Naive B cell (primary cell): Measurements from ENCODE around the gene DYNLRB1. TPM values are rescaled to one million over a fixed set of nuclear protein-coding genes. Genes with fewer than 3 reads are reported as not detected.

Experiments
- ATAC-seq, 2 donors: fragments of 150-1000 bp; cut with Tn5 transposase; 2 replicates each; pipeline ENCODE4 v1.10.0; 2021; ENCODE audit warnings: low read depth in 2 of 2, mild to moderate bottlenecking in 2 of 2, moderate library complexity in 2 of 2
- DNase-seq: peaks from one replicate; pipeline ENCODE4 v3.0.0; 2022
- H3K27ac Mint-ChIP-seq, 6 donors: one replicate each; pipeline ENCODE4 v1.8.0; 2020 to 2022; ENCODE audit warnings: mild to moderate bottlenecking in 6 of 6, mixed read lengths in 6 of 6, moderate library complexity in 5 of 6, inconsistent platforms in 2 of 6
- H3K27me3 Mint-ChIP-seq, 3 donors: one replicate each; pipeline ENCODE4 v1.8.0; 2021 to 2022; ENCODE audit warnings: mixed read lengths in 3 of 3, mild to moderate bottlenecking in 1 of 3
- H3K36me3 Mint-ChIP-seq, 2 donors: one replicate each; pipeline ENCODE4 v1.8.0; 2020 to 2022; ENCODE audit warnings: mixed read lengths in 2 of 2, inconsistent platforms in 1 of 2, mild to moderate bottlenecking in 1 of 2
- H3K4me1 Mint-ChIP-seq, 3 donors: one replicate each; pipeline ENCODE4 v1.8.0; 2020 to 2022; ENCODE audit warnings: mixed read lengths in 3 of 3, inconsistent platforms in 1 of 3, mild to moderate bottlenecking in 1 of 3, moderate library complexity in 1 of 3
- H3K4me3 Mint-ChIP-seq, 8 donors: one replicate each; pipeline ENCODE4 v1.8.0; 2020 to 2022; ENCODE audit warnings: mild to moderate bottlenecking in 8 of 8, mixed read lengths in 8 of 8, moderate library complexity in 8 of 8, inconsistent platforms in 2 of 8
- H3K9me3 Mint-ChIP-seq, 7 donors: one replicate each; pipeline ENCODE4 v1.8.0; 2020 to 2022; ENCODE audit warnings: mixed read lengths in 7 of 7, mild to moderate bottlenecking in 5 of 7, inconsistent platforms in 2 of 7, moderate library complexity in 1 of 7
- polyA plus RNA-seq, 6 donors: library from polyadenylated mRNA; unstranded; fragments of 300-500 nt; fragmentation: Illumina TruSeq; gene quantifications; one replicate each; pipeline ENCODE4 v1.2.3, GENCODE V29; 2021; ENCODE audit warnings: low read depth in 6 of 6

DYNLRB1 gene
- polyA plus RNA-seq, 6 donors from 2014 or later, result 216 to 265 (median 253) TPM

DNA sequence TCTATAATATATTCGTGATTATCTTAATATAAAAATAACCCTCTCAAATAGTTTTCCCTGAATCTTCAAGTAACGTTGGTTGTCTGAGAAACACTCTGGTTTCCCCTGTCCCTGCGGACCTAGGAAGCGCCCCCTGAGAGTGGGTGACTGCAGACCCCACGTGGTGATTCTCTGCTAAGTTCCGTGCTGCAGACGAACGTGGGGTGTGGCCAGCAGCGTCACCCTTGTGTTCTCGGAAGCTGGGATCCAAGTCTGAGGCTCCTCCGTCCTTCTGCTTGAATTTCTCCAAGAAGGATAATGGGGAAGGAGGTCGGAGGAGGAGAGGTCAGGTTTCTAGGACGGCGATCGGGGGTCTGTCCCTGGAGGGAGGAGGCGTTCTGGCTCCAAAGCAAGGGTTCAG is 25.7 kb downstream of the DYNLRB1 start:
- Mint-ChIP-seq H3K4me3 (no peak overlapping the region), H3K27ac (peak overlapping the region in 1 of 6 donors; percentile 45)

DNA sequence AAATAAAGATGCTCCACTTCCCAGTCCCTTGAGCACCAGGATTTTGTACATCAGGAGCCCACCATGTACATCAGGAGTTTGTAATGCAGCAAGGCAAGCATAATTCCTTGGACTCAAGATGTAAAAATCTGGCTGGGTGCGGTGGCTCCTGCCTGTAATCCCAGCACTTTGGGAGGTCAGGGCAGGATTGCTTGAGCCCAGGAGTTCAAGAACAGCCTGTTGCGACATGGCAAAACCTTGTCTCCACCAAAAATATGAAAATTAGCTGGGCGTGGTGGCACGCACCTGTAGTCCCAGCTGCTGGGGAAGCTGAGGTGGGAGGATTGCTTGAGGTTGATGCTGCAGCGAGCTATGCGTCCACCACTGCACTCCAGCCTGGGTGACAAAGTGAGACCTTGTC is 26.2 kb downstream of the DYNLRB1 start:
- Mint-ChIP-seq H3K27ac (no peak overlapping the region), H3K27me3 (peaks cover 0 to 13% (median 6%) of the 10 kb centered on the region in 3 donors), H3K9me3 (no peaks in the 10 kb centered on the region), H3K4me3 (no peak overlapping the region), H3K4me1 (peaks cover 8 to 9% (median 8%) of the 10 kb centered on the region in 3 donors), H3K36me3 (peaks cover 8 to 14% of the 10 kb centered on the region in 2 donors)
- ATAC-seq (no peak), DNase-seq (no peak)

More for the DNA sequence above, 25.7 kb downstream of the DYNLRB1 start:
- Mint-ChIP-seq H3K4me1 (peaks cover 8 to 9% (median 9%) of the 10 kb centered on the region in 3 donors), H3K27me3 (peaks cover 0 to 8% (median 6%) of the 10 kb centered on the region in 3 donors), H3K9me3 (no peaks in the 10 kb centered on the region), H3K36me3 (peaks cover 8 to 14% of the 10 kb centered on the region in 2 donors)
- DNase-seq (no peak), ATAC-seq (no peak)

- Mint-ChIP-seq H3K36me3 (peaks cover 8 to 14% of the 10 kb centered on the region in 2 donors), H3K27me3 (peaks cover 0 to 19% (median 14%) of the 10 kb centered on the region in 3 donors), H3K27ac (no peak overlapping the region), H3K9me3 (no peaks in the 10 kb centered on the region), H3K4me1 (peaks cover 8 to 9% (median 8%) of the 10 kb centered on the region in 3 donors), H3K4me3 (no peak overlapping the region)
- no peak for ATAC-seq
- no peak for DNase-seq
These were observed 27.3 kb downstream of the DYNLRB1 start for GRCh38 chr20:34543463-34544056.

DNA sequence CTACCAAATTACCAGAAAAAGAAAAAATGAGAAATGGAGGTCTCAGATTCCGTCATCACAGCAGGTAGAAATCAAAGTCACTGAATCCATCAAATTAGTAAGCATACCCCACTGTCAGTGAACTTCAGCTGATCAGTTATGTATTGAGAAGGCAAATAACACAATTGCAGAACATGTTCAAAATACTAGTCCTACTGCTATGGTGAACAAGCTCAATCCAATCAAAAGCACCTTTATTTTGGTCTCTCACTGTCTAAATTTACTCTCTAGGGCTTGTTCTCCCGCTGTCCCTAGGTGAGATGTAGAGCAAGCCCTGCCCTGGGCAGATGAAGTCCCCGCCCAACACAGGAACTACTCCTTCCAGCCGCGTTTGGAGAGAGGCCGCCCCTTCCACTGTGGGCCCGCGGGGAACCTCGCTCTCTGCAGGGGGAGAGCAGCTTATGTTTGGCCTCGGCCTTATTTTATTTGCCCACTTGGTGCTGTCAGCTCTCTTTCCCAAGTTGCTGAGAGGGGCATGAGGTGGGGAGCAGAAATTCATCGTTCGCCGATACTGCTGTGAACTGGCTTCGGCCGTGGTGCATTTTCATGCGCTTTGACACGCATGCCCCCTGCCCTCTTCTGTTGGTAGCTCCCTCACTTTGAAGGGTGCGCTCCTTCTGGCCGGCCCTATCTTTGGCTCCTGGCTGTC is 28.0 kb downstream of the DYNLRB1 start:
- Mint-ChIP-seq H3K9me3 (no peaks in the 10 kb centered on the region), H3K27me3 (peaks cover 0 to 19% (median 14%) of the 10 kb centered on the region in 3 donors), H3K4me1 (peaks cover 8 to 9% (median 8%) of the 10 kb centered on the region in 3 donors), H3K27ac (peak overlapping the region in 2 of 6 donors; percentile 50 to 68), H3K36me3 (peaks cover 8 to 14% of the 10 kb centered on the region in 2 donors), H3K4me3 (peak overlapping the region in 6 of 8 donors; percentile 10 to 62 (median 47))
- DNase-seq (no peak), ATAC-seq (peak; percentile 48 to 60)

- H3K36me3 Mint-ChIP-seq, result peaks cover 0 to 4% of the 10 kb centered on the region in 2 donors
- no peak overlapping the region for H3K4me3 Mint-ChIP-seq
- DNase-seq, result no peak
- H3K4me1 Mint-ChIP-seq, result peaks cover 8 to 9% (median 8%) of the 10 kb centered on the region in 3 donors
- H3K9me3 Mint-ChIP-seq, result no peaks in the 10 kb centered on the region
- H3K27me3 Mint-ChIP-seq, result peaks cover 0 to 19% (median 14%) of the 10 kb centered on the region in 3 donors
- H3K27ac Mint-ChIP-seq, result no peak overlapping the region
- ATAC-seq, result no peak
These were observed 30.5 kb downstream of the DYNLRB1 start for GRCh38 chr20:34546751-34547181.

- H3K9me3 Mint-ChIP-seq, result no peaks in the 10 kb centered on the region
- H3K4me3 Mint-ChIP-seq, result no peak overlapping the region
These were observed 31.8 kb downstream of the DYNLRB1 start for GRCh38 chr20:34547844-34548613.

DNA sequence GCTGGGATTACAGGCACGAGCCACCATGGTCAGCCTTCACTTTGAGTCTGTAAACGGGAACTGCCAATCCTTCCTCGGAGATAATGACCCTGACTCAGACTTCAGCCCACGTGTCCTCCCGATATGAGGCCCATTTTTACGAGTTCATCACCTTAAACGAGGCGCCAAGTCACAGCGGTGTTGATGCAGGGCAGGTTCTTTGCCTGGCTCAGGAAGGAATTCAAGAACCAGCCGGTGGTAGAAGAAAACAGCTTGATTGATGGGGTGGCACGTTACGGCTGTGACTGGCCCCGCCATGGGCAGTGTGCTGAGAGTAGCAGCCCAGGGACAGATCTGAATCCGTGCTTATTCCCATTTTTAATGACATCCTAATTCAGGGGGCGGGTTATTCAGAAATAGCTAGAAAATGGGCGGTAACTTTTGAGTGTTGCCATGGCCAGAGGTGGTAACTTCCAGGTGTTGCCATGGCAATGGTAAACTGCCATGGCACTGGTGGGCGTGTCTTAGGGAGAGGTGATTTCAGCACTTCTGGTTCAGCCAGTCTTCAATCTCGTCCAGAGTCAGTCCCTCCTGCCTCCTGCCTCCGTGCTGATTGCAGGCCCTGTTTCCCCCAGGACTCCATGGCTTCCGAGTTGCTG is 33.2 kb downstream of the DYNLRB1 start:
- H3K4me1 Mint-ChIP-seq, result peaks cover 4 to 5% (median 5%) of the 10 kb centered on the region in 3 donors
- peak overlapping the region in 1 of 8 donors; percentile 47 for H3K4me3 Mint-ChIP-seq
- DNase-seq (no peak), ATAC-seq (peak; percentile 64 to 83)
- H3K9me3 Mint-ChIP-seq, result no peaks in the 10 kb centered on the region
- H3K36me3 Mint-ChIP-seq, result peaks cover 0 to 4% of the 10 kb centered on the region in 2 donors
- peak overlapping the region in 2 of 6 donors; percentile 34 to 88 for H3K27ac Mint-ChIP-seq
- peaks cover 0 to 19% (median 14%) of the 10 kb centered on the region in 3 donors for H3K27me3 Mint-ChIP-seq

More at GRCh38 chr20:34547844-34548613, 31.8 kb downstream of the DYNLRB1 start:
- peaks cover 8 to 9% (median 8%) of the 10 kb centered on the region in 3 donors for H3K4me1 Mint-ChIP-seq
- H3K27me3 Mint-ChIP-seq, result peaks cover 0 to 19% (median 14%) of the 10 kb centered on the region in 3 donors
- H3K27ac Mint-ChIP-seq, result no peak overlapping the region
- peaks cover 0 to 4% of the 10 kb centered on the region in 2 donors for H3K36me3 Mint-ChIP-seq
- ATAC-seq (no peak), DNase-seq (no peak)

GRCh38 chr20:34549929-34550305 is 33.7 kb downstream of the DYNLRB1 start:
- H3K36me3 Mint-ChIP-seq, result no peaks in the 10 kb centered on the region
- H3K9me3 Mint-ChIP-seq, result no peaks in the 10 kb centered on the region
- DNase-seq (no peak), ATAC-seq (no peak)
- H3K27ac Mint-ChIP-seq, result peak overlapping the region in 1 of 6 donors; percentile 34
- H3K27me3 Mint-ChIP-seq, result peaks cover 0 to 19% (median 14%) of the 10 kb centered on the region in 3 donors
- H3K4me3 Mint-ChIP-seq, result no peak overlapping the region
- no peaks in the 10 kb centered on the region for H3K4me1 Mint-ChIP-seq

DNA sequence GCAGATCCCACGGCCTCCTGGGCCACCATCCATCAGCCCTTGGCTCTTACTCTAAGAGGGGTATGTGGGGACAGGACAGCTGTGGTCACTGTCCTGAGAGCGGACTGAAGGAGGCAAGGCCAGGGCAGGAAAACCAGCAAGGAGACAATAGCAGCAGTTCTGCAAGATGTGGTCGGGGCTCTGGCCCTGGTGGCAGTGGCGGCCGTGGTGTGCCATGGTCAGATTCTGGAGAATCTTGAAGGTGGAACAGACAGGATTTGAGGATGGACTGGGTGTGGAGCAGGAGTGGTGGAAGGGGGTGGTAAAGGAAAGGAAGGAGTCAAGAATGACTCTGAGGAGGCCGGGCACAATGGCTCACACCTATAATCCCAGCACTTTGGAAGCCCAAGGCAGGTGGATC is 36.3 kb downstream of the DYNLRB1 start:
- no peak overlapping the region for H3K4me3 Mint-ChIP-seq
- DNase-seq (no peak), ATAC-seq (no peak)

DNA sequence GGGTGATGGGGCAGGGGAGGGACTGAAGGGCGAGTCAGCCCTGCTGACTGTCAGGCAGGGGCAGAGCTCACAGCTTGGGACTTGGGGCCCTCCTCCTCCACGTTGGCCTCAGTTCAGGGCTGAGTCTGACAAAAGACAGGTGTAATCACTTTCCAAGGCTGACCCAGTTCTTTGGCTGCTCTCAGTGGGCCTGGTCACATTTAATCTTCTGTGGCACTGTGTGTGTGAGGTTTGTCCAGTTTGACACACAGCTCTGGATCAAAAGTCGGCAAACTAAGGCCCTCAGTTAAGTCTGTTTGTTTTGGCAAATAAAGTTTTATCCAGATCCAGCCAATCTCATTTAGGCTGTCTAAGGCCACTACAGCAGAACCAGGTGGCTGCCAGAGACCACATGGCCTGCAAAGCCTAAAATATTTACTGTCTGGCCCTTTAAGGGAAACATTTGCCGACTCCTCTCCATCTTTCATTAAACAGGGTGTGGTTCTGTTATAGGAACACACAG is 37.2 kb downstream of the DYNLRB1 start:
- Mint-ChIP-seq H3K9me3 (no peaks in the 10 kb centered on the region), H3K4me1 (peaks cover 7 to 16% (median 10%) of the 10 kb centered on the region in 3 donors), H3K4me3 (peak overlapping the region in 1 of 8 donors; percentile 6), H3K27me3 (no peaks in the 10 kb centered on the region), H3K27ac (peak overlapping the region in 1 of 6 donors; percentile 77), H3K36me3 (no peaks in the 10 kb centered on the region)
- ATAC-seq, result no peak
- no peak for DNase-seq

More for the DNA sequence above, 36.3 kb downstream of the DYNLRB1 start:
- H3K4me1 Mint-ChIP-seq, result peaks cover 0 to 7% (median 4%) of the 10 kb centered on the region in 3 donors
- H3K9me3 Mint-ChIP-seq, result no peaks in the 10 kb centered on the region
- H3K36me3 Mint-ChIP-seq, result no peaks in the 10 kb centered on the region
- peak overlapping the region in 3 of 6 donors; percentile 9 to 86 (median 26) for H3K27ac Mint-ChIP-seq
- H3K27me3 Mint-ChIP-seq, result peaks cover 0 to 7% (median 5%) of the 10 kb centered on the region in 3 donors

GRCh38 chr20:34557936-34558319 is 41.7 kb downstream of the DYNLRB1 start:
- DNase-seq (no peak), ATAC-seq (peak in 1 of 2 donors; percentile 0)
- H3K4me1 Mint-ChIP-seq, result peaks cover 14 to 26% (median 20%) of the 10 kb centered on the region in 3 donors
- H3K27ac Mint-ChIP-seq, result peak overlapping the region; percentile 72 to 98 (median 97)
- no peaks in the 10 kb centered on the region for H3K36me3 Mint-ChIP-seq
- H3K9me3 Mint-ChIP-seq, result no peaks in the 10 kb centered on the region
- H3K4me3 Mint-ChIP-seq, result peak overlapping the region; percentile 79 to 98 (median 92)
- H3K27me3 Mint-ChIP-seq, result no peaks in the 10 kb centered on the region

DNA sequence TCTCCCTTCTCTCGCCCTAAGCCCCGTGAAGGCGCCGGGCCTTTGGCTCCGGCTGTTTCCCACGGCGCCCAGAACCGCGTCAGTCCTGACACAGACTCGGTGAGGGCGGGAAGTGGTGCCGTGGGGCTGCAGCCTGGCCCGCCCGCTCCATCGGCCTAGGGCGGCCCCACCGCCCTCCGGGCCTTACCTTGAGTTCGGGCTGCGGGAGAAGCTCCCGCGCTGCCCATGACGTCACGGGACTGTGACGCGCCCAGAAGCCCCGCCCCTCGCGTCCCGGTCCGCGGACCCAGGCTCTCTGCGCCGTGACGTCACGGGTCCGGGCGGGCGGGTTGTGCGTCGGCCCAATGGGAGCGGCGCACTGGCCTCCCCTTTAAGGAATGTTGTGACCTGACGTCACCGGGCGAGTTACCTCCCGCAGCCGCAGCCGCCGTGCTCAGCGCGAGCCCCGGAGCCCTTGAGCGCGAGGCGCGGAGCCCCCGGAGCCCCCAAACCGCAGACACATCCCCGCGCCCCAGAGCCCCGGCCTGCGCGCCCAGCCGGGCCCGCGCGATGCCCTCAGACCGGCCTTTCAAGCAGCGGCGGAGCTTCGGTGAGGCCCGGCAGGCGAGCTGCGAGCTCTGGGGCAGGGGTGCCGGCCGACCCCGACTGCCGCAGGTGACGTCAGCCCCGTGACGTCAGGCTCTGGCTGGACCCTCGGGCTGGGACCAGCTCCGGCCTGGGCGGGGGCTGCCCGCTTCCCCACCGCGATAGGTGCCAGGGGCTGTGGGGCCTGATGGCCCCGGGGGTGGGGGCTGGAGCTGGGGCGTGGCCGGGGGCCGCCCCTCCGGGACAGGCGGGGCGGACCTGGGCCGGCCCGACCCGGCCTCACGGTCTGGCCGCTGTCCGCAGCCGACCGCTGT is 42.3 kb downstream of the DYNLRB1 start, which contains the start of gene MAP1LC3A:
MAP1LC3A (plus strand) TSS at position 399 of the 899 bp plus-strand sequence; CDS start at position 550, 151 bp downstream.
- peak within 1 kb of the TSS; percentile 72 to 98 (median 98) for H3K27ac Mint-ChIP-seq
- no peaks in the 10 kb centered on the region for H3K27me3 Mint-ChIP-seq
- no peaks in the 10 kb centered on the region for H3K9me3 Mint-ChIP-seq
- H3K4me1 Mint-ChIP-seq, result peaks cover 14 to 27% (median 20%) of the 10 kb centered on the region in 3 donors
- no peaks in the 10 kb centered on the region for H3K36me3 Mint-ChIP-seq
- DNase-seq (peak; percentile 91), ATAC-seq (peak; percentile 82 to 83)
- H3K4me3 Mint-ChIP-seq, result peak within 1 kb of the TSS; percentile 79 to 98 (median 92)
